Uterus (tissue), 2 donors: ENCODE results near the gene TEX101.

Experiments used
- CTCF ChIP-seq, 4 experiments: fragments of 200-600 bp in 2 of 4; fragments of 450-650 bp in 2 of 4; sonication (generic) in 2 of 4; IDR thresholded peaks; one replicate each; pipeline ENCODE4 v1.5.1; 2016 to 2019; ENCODE audit warnings: antibody characterized with exemption in 4 of 4, mild to moderate bottlenecking in 2 of 4, moderate library complexity in 1 of 4
- POLR2A ChIP-seq, 2 donors: fragments of 450-650 bp; IDR thresholded peaks; one replicate each; pipeline ENCODE4 v1.6.1; 2016; ENCODE audit warnings: antibody characterized with exemption in 2 of 2, mild to moderate bottlenecking in 1 of 2, moderate library complexity in 1 of 2

- TF ChIP-seq POLR2A (IDR thresholded peaks at IDR 0.05) (no peak), CTCF (IDR thresholded peaks at IDR 0.05) (peak; percentile 89 to 96 (median 94))
Observed at GRCh38 chr19:43446746-43447489, 32.2 kb downstream of the TEX101 start.
